Omental fat pad (tissue), 4 donors: ENCODE results near the gene TMEM217. TPM values are rescaled to one million over a fixed set of nuclear protein-coding genes. Genes with fewer than 3 reads are reported as not detected.

Experiments
- ATAC-seq: fragments of 150-250 bp; one replicate; pipeline ENCODE4 v1.9.1; 2016; ENCODE audit warnings: mild to moderate bottlenecking, moderate library complexity; ENCODE audit not compliant: low FRiP score
- DNase-seq: peaks from one replicate; pipeline ENCODE4 v3.0.0-alpha.2; 2019; ENCODE audit warnings: low spot score
- total RNA-seq, 4 donors: library from RNA; depleted of rRNA; stranded (reverse); fragments of >200 nt; gene quantifications; one replicate each; pipeline ENCODE4 v1.1.0, GENCODE V29; 2016
- TF ChIP-seq, protein P1 (sequence below), 3 donors: fragments of 450-650 bp; IDR thresholded peaks; one replicate each; pipeline ENCODE4 v1.5.1; 2016 to 2017; ENCODE audit warnings: antibody characterized with exemption in 3 of 3, mild to moderate bottlenecking in 3 of 3, moderate library complexity in 2 of 3

The TMEM217 gene
- total RNA-seq, 4 donors from 2014 or later = 1.1 to 4.7 (median 2.7) TPM

DNA sequence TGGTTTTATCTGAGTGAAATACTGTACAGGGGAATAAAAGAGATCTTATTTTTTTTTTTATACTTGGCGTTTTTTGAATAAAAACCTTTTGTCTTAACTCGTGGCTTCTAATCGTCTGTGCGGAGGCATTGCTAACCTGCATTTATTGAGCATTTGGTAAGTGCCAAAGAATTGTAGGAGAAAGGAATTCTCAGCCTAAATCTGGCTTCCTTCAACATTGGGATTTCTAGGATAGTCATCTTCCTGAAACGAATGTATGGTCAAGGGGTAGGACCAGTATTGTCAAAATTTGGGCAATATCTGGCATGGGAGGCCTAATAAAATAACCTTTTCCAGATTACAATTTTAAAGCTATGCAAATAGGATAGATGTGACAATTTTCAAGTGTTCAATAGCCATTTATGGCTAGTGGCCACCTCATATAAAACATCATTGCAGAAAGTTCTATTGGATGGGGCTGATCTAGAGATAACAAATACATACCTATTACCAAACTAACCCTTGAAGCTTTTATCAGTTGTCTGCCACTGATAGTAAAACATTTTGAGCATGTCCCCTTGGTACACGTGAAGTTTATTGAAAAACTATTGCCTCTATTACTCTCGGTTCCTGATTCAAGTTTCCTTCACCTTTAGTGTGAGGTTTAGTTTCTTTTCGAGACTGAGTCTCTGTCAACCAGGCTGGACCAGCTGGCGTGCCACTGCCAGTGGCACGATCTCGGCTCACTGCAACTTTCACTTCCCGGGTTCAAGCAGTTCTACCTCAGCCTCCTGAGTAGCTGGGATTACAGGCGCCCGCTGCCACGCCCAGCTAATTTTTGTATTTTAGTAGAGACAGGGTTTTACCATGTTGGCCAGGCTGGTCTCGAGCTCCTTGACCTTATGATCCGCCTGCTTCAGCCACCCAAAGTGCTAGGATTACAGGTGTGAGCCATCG lies 82.3 kb downstream of the TMEM217 start:
- no peak for ATAC-seq
- TF ChIP-seq, protein P1, sequence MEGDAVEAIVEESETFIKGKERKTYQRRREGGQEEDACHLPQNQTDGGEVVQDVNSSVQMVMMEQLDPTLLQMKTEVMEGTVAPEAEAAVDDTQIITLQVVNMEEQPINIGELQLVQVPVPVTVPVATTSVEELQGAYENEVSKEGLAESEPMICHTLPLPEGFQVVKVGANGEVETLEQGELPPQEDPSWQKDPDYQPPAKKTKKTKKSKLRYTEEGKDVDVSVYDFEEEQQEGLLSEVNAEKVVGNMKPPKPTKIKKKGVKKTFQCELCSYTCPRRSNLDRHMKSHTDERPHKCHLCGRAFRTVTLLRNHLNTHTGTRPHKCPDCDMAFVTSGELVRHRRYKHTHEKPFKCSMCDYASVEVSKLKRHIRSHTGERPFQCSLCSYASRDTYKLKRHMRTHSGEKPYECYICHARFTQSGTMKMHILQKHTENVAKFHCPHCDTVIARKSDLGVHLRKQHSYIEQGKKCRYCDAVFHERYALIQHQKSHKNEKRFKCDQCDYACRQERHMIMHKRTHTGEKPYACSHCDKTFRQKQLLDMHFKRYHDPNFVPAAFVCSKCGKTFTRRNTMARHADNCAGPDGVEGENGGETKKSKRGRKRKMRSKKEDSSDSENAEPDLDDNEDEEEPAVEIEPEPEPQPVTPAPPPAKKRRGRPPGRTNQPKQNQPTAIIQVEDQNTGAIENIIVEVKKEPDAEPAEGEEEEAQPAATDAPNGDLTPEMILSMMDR (IDR thresholded peaks at IDR 0.05) = no peak

DNA sequence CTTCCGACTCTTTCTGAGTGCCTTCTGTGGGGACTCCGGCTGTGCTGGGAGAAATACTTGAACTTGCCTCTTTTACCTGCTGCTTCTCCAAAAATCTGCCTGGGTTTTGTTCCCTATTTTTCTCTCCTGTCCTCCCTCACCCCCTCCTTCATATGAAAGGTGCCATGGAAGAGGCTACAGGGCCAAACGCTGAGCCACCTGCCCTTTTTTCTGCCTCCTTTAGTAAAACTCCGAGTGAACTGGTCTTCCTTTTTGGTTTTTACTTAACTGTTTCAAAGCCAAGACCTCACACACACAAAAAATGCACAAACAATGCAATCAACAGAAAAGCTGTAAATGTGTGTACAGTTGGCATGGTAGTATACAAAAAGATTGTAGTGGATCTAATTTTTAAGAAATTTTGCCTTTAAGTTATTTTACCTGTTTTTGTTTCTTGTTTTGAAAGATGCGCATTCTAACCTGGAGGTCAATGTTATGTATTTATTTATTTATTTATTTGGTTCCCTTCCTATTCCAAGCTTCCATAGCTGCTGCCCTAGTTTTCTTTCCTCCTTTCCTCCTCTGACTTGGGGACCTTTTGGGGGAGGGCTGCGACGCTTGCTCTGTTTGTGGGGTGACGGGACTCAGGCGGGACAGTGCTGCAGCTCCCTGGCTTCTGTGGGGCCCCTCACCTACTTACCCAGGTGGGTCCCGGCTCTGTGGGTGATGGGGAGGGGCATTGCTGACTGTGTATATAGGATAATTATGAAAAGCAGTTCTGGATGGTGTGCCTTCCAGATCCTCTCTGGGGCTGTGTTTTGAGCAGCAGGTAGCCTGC lies 83.2 kb downstream of the TMEM217 start:
- TF ChIP-seq, protein P1 (IDR thresholded peaks at IDR 0.05) = no peak
- ATAC-seq = no peak
- no peak for DNase-seq

More for the DNA sequence above, 82.3 kb downstream of the TMEM217 start:
- DNase-seq = no peak

DNA sequence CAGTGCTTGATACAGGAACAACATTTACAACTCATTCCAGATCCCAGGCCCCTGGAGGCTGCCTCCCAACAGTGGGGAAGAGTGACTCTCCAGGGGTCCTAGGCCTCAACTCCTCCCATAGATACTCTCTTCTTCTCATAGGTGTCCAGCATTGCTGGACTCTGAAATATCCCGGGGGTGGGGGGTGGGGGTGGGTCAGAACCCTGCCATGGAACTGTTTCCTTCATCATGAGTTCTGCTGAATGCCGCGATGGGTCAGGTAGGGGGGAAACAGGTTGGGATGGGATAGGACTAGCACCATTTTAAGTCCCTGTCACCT lies 83.8 kb downstream of the TMEM217 start:
- no peak for DNase-seq
- TF ChIP-seq, protein P1 (IDR thresholded peaks at IDR 0.05) = no peak
- no peak for ATAC-seq

DNA sequence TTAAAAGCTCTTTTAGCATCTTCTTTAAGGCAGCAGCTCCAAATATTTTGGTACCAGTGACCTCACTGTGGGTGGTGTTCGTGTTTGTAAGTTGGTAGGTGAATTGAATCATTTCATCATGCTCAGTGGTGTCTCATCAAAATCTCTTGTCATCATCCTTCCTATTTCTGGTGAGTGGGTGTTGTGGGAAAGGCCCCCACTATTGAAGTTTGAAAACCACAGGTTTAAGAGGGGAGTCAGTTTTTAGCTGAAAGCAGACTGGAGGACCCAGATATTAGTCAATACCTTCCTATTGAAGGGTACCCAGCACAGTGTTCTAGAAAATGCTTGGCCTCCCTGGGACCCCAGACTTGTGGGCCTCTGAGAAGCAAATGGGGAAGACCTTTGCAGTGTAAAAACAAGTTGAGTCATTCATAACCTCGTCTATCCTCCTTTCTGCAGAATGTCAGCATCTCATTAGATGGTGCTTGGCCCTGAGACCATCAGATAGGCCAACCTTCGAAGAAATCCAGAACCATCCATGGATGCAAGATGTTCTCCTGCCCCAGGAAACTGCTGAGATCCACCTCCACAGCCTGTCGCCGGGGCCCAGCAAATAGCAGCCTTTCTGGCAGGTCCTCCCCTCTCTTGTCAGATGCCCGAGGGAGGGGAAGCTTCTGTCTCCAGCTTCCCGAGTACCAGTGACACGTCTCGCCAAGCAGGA lies 84.3 kb downstream of the TMEM217 start:
- ATAC-seq = no peak
- DNase-seq = no peak

DNA sequence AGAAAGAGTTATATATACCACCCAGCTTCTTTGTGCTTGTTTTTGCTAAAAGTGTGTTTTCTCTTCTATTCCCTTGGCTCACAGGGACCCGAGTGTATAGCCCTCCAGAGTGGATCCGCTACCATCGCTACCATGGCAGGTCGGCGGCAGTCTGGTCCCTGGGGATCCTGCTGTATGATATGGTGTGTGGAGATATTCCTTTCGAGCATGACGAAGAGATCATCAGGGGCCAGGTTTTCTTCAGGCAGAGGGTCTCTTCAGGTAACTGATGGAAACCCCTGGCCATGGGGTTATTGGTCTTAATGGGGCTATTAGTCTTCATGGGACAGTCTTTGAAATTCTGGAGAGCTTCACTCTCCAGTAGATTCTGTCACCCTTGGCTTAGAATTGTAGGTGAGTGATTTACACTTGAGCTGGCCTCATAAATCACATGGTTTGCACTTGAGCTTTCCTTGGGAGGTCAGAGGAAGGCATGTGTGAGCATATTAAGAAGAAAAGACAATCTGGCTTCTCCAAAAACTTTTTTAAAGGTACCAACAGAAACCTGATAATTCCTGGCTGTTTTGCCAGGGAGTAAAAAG lies 84.9 kb downstream of the TMEM217 start:
- TF ChIP-seq, protein P1 (IDR thresholded peaks at IDR 0.05) = no peak
- DNase-seq = no peak
- no peak for ATAC-seq

More for the DNA sequence above, 84.3 kb downstream of the TMEM217 start:
- TF ChIP-seq, protein P1 (IDR thresholded peaks at IDR 0.05) = no peak

DNA sequence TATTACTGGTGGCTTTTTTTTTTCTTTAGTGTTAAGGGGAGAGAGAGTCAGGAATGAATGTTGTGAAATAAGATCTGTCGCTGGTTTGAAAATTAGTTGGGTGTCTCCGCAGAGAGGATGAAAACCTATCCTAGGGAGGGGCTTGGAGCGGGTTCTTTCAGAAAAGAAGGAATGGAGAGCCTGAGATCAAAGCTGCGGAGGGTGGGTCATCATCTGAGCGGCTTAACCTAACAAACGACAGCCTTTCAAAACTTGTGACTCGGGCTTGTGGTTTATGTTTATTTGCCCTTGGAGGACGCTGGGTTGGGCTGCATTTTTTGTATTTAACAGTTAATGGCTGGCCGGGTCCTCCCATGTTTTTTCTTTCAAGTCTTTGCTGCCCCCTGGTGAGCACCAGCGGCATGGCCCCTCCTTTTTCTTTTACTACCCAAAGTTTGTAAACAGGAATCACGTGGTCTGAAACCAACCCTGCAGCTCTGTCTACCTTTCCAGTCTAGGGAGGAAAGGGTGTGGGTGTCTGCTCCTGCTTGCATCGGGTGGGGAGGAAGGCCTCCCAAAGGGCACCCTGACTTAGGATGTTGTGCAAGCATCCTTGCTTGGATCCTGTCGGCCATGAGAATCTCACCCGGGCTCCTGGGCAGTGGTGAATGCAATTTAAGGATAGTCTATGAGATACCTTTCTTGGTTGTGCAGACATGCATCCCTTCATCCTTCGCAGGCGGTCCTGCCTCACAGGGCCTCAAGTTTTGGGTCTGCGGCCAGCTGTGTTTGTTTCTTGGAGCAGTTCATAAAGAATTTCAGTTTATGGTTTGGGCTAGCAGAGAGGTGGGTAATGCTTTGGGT lies 85.8 kb downstream of the TMEM217 start:
- no peak for ATAC-seq
- DNase-seq = peak; percentile 85
- TF ChIP-seq, protein P1 (IDR thresholded peaks at IDR 0.05) = peak in 2 of 3 donors; percentile 54 to 75
